ENCODE data around the gene COPS7A.
A peak's percentile ranks its signal among the peaks of the same experiment; 100 is the strongest.

The COPS7A gene

DNA sequence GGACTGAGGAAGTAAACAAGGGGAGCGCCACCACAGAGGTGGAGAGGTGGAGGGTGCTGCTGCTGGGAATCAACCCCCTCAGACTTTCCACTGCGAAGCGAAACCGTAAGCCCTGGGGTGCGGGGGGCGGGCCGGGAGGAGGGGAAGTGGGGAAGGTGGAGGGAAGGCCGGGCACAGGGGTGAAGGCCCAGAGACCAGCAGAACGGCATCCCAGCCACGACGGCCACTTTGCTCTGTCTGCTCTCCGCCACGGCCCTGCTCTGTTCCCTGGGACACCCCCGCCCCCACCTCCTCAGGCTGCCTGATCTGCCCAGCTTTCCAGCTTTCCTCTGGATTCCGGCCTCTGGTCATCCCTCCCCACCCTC, 48.5 kb downstream of the COPS7A start, which contains the start of gene LAG3:
Gene LAG3, plus strand, starts transcription at position 190 of the 365 bp plus-strand sequence. CDS start 333 bp downstream, outside the sequence.
- TF ChIP-seq, protein P1, sequence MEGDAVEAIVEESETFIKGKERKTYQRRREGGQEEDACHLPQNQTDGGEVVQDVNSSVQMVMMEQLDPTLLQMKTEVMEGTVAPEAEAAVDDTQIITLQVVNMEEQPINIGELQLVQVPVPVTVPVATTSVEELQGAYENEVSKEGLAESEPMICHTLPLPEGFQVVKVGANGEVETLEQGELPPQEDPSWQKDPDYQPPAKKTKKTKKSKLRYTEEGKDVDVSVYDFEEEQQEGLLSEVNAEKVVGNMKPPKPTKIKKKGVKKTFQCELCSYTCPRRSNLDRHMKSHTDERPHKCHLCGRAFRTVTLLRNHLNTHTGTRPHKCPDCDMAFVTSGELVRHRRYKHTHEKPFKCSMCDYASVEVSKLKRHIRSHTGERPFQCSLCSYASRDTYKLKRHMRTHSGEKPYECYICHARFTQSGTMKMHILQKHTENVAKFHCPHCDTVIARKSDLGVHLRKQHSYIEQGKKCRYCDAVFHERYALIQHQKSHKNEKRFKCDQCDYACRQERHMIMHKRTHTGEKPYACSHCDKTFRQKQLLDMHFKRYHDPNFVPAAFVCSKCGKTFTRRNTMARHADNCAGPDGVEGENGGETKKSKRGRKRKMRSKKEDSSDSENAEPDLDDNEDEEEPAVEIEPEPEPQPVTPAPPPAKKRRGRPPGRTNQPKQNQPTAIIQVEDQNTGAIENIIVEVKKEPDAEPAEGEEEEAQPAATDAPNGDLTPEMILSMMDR (IDR thresholded peaks at IDR 0.05; ENCODE audit: extremely low read depth, insufficient read depth, missing control alignments), result no peak
- peak; percentile 64 for DNase-seq (ENCODE audit: low spot score)
- in situ Hi-C loops (cut with MboI; ENCODE audit: low pct_unique_long_range_greater_than_20kb, low sequenced_read_pairs, unreplicated experiment), result no loop called here

DNA sequence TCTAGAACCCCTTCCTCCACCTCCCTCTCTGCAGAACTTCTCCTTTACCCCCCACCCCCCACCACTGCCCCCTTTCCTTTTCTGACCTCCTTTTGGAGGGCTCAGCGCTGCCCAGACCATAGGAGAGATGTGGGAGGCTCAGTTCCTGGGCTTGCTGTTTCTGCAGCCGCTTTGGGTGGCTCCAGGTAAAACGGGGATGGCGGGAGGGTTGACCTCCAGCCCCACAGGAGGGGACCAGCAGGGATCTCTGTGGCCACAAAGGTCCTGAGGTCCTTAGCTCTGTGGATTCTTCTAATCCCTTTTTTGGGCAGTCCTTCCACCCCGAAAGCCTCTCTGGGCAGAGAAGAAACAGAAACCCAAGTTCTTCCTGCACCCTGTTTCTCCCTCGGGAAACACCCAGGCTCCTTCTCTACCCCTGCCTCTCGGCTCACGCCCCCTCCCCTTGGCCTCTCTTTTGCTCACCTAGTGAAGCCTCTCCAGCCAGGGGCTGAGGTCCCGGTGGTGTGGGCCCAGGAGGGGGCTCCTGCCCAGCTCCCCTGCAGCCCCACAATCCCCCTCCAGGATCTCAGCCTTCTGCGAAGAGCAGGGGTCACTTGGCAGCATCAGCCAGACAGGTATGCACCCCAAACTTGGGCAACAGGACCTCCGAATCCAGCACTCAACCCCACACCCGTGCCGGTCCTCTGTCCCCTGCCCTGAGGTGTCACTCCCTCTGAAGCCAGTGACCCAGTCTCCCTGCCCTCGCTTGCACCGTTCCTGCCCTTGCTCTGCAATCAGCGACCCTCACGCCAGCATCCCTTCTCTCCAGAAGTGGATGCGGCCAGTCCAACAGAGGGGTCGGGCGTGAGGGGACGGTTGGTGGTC, 49.1 kb downstream of the COPS7A start:
- TF ChIP-seq, protein P1 (IDR thresholded peaks at IDR 0.05; ENCODE audit: extremely low read depth, insufficient read depth, missing control alignments), result no peak
- peak; percentile 62 for DNase-seq (ENCODE audit: low spot score)
- in situ Hi-C loops (cut with MboI; ENCODE audit: low pct_unique_long_range_greater_than_20kb, low sequenced_read_pairs, unreplicated experiment), result no loop called here

DNA sequence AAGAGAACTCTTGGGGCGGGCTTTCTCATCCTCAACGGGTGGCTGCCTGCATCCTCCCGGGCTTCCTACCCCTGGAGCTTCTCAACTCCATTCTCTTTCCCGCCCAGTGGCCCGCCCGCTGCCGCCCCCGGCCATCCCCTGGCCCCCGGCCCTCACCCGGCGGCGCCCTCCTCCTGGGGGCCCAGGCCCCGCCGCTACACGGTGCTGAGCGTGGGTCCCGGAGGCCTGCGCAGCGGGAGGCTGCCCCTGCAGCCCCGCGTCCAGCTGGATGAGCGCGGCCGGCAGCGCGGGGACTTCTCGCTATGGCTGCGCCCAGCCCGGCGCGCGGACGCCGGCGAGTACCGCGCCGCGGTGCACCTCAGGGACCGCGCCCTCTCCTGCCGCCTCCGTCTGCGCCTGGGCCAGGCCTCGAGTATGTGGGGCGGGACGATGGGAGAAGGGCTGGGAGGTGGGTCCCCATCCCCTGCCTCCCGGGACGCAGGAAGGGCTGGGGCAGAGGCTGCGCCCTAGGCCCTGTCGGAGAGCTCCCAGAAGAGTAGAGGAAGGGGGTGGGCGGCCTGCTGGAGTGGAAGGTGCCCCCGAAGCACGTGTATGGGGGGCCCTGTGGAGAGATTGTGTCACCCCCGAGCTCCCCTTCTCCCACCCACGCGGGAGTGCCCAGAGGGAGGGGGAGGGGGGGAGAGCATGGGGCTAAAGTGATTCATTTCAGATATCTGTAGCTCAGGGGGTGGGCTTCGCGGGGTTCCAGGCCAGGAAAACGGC, 49.9 kb downstream of the COPS7A start:
- peak; percentile 57 for DNase-seq (ENCODE audit: low spot score)
- TF ChIP-seq, protein P1 (IDR thresholded peaks at IDR 0.05; ENCODE audit: extremely low read depth, insufficient read depth, missing control alignments), result no peak
- in situ Hi-C loops (cut with MboI; ENCODE audit: low pct_unique_long_range_greater_than_20kb, low sequenced_read_pairs, unreplicated experiment), result no loop called here

DNA sequence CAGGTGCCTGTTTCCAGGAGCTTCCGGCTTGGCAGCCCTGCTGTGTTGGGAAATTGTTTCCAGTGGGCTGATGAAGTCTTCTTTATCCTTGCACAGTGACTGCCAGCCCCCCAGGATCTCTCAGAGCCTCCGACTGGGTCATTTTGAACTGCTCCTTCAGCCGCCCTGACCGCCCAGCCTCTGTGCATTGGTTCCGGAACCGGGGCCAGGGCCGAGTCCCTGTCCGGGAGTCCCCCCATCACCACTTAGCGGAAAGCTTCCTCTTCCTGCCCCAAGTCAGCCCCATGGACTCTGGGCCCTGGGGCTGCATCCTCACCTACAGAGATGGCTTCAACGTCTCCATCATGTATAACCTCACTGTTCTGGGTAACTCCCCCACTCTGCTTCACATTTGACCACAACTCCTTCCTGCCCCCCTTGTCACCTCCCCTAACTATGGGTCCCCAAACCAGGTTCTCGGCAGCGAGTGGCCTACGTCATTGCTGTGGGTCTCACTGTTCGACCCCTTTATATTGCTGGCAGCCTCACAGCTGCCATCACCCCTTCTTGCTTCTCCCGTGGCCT, 50.7 kb downstream of the COPS7A start:
- in situ Hi-C loops (cut with MboI; ENCODE audit: low pct_unique_long_range_greater_than_20kb, low sequenced_read_pairs, unreplicated experiment), result no loop called here
- TF ChIP-seq, protein P1 (IDR thresholded peaks at IDR 0.05; ENCODE audit: extremely low read depth, insufficient read depth, missing control alignments), result no peak

DNA sequence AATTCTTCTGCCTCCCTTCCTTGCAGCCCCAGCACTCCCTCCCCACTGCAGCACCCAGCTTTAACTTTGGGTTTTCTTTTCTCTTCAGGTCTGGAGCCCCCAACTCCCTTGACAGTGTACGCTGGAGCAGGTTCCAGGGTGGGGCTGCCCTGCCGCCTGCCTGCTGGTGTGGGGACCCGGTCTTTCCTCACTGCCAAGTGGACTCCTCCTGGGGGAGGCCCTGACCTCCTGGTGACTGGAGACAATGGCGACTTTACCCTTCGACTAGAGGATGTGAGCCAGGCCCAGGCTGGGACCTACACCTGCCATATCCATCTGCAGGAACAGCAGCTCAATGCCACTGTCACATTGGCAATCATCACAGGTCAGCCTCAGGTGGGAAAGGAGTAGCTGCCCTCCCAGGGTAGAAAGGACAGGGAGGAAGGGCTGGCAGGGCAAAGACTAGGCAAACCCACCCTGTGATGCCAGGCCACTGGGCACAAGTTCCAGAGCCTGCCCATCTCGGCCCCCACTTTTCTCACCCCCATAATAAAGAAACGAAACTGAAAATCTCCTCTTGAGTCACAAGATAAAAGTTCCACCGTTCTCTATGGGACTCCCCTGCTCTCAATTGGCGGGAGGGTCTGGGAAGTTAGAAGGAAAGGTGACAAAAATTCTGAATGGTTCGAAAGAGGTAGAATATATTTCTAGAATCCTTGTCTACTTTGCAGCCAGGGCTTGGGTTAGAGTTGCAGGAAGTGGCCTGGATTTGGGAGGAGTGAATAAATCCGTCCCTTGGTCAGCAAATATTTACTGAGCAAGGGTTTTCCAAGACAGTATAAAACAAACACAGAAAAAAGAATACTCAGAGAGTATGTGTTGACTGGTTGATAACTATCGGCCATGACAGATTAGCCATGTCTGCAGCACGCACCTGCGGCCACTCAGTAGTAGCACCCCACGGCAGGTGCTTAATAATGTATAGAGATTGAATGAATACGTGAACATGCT, 51.6 kb downstream of the COPS7A start:
- no peak for DNase-seq (ENCODE audit: low spot score)
- TF ChIP-seq, protein P1 (IDR thresholded peaks at IDR 0.05; ENCODE audit: extremely low read depth, insufficient read depth, missing control alignments), result no peak
- in situ Hi-C loops (cut with MboI; ENCODE audit: low pct_unique_long_range_greater_than_20kb, low sequenced_read_pairs, unreplicated experiment), result no loop called here

More for the DNA sequence above, 50.7 kb downstream of the COPS7A start:
- DNase-seq (ENCODE audit: low spot score), result peak; percentile 17
